Thyroid gland (tissue), 4 donors: ENCODE measurements around the gene SHF. TPM values are rescaled to one million over a fixed set of nuclear protein-coding genes. Genes with fewer than 3 reads are reported as not detected.

Source experiments
- DNase-seq, 2 donors: peaks; one replicate each; pipeline ENCODE4 v3.0.0-alpha.2; 2019
- H3K27ac ChIP-seq, 3 donors: fragments of 200-600 bp; sonication (generic); 1 replicate in 2 of 3; 2 replicates in 1 of 3; pipeline ENCODE4 v1.5.1; 2016 to 2019; ENCODE audit warnings: mild to moderate bottlenecking in 1 of 3, moderate library complexity in 1 of 3
- H3K27me3 ChIP-seq: fragments of 200-600 bp; sonication (generic); one replicate; pipeline ENCODE4 v1.5.1; 2019
- H3K36me3 ChIP-seq, 2 donors: fragments of 200-600 bp; sonication (generic); one replicate each; pipeline ENCODE4 v1.5.1; 2016 to 2019
- H3K4me1 ChIP-seq, 2 donors: fragments of 200-600 bp; sonication (generic); one replicate each; pipeline ENCODE4 v1.5.1; 2017 to 2019
- H3K4me3 ChIP-seq, 3 donors: fragments of 200-600 bp; sonication (generic); replicated peaks in 1 of 3; 1 replicate in 2 of 3; 2 replicates in 1 of 3; pipeline ENCODE4 v1.5.1; 2016; ENCODE audit warnings: mild to moderate bottlenecking in 1 of 3
- H3K9me3 ChIP-seq: fragments of 200-600 bp; sonication (generic); one replicate; pipeline ENCODE4 v1.5.1; 2017
- POLR2A ChIP-seq, 2 donors: fragments of 450-650 bp; IDR thresholded peaks; one replicate each; pipeline ENCODE4 v1.6.1; 2017; ENCODE audit warnings: antibody characterized with exemption in 2 of 2, mild to moderate bottlenecking in 2 of 2, moderate library complexity in 1 of 2
- WGBS, 2 donors: methylation state at CpG; one replicate each; pipeline ENCODE4 v1.1.5; 2017; 5-methylcytosine and 5-hydroxymethylcytosine counted together
- intact Hi-C: fragments of 100-400 bp; cut with DNase I; formaldehyde crosslinking; loops from one replicate; pipeline ENCODE4 v1.15.1; 2023
- total RNA-seq, 4 donors: library from RNA; depleted of rRNA; stranded (reverse); fragments of >200 nt; gene quantifications; one replicate each; pipeline ENCODE4 v1.2.3, GENCODE V29; 2016
- TF ChIP-seq, protein P1 (sequence below), 6 experiments: fragments of 200-600 bp in 3 of 6; fragments of 450-650 bp in 3 of 6; sonication (generic) in 3 of 6; IDR thresholded peaks; one replicate each; pipeline ENCODE4 v1.5.1; 2016 to 2019; ENCODE audit warnings: antibody characterized with exemption in 6 of 6, mild to moderate bottlenecking in 2 of 6, inconsistent platforms in 1 of 6, moderate library complexity in 1 of 6

SHF gene
- total RNA-seq, 4 donors from 2014 or later = 8.0 to 15.9 (median 8.7) TPM

DNA sequence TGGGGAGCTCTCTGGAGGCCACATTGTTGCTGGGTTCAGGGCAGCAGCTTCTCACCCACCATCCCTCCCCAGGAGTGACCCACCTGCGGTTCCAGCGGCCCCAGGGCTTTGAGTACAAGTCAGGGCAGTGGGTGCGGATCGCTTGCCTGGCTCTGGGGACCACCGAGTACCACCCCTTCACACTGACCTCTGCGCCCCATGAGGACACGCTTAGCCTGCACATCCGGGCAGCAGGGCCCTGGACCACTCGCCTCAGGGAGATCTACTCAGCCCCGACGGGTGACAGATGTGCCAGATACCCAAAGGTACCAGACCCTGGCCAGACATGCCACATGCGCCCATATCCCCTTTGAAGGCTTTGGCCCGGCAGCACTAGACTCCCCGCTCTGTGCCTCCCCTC, 26.1 kb downstream of the SHF start:
- no peak for TF ChIP-seq POLR2A (IDR thresholded peaks at IDR 0.05)
- TF ChIP-seq, protein P1, sequence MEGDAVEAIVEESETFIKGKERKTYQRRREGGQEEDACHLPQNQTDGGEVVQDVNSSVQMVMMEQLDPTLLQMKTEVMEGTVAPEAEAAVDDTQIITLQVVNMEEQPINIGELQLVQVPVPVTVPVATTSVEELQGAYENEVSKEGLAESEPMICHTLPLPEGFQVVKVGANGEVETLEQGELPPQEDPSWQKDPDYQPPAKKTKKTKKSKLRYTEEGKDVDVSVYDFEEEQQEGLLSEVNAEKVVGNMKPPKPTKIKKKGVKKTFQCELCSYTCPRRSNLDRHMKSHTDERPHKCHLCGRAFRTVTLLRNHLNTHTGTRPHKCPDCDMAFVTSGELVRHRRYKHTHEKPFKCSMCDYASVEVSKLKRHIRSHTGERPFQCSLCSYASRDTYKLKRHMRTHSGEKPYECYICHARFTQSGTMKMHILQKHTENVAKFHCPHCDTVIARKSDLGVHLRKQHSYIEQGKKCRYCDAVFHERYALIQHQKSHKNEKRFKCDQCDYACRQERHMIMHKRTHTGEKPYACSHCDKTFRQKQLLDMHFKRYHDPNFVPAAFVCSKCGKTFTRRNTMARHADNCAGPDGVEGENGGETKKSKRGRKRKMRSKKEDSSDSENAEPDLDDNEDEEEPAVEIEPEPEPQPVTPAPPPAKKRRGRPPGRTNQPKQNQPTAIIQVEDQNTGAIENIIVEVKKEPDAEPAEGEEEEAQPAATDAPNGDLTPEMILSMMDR (IDR thresholded peaks at IDR 0.05) = no peak
- no peak for DNase-seq
- WGBS, 2 donors = 97 to 98% methylated on average over 6 to 11 of the region's 14 CpGs
- intact Hi-C loops = no loop called here
- H3K27me3 ChIP-seq = no peaks in the 10 kb centered on the region
- H3K27ac ChIP-seq = no peak overlapping the region
- H3K36me3 ChIP-seq = peaks cover 8 to 9% of the 10 kb centered on the region in 2 donors
- H3K4me1 ChIP-seq = peaks cover 7 to 22% of the 10 kb centered on the region in 2 donors
- no peaks in the 10 kb centered on the region for H3K9me3 ChIP-seq
- no peak overlapping the region for H3K4me3 ChIP-seq

DNA sequence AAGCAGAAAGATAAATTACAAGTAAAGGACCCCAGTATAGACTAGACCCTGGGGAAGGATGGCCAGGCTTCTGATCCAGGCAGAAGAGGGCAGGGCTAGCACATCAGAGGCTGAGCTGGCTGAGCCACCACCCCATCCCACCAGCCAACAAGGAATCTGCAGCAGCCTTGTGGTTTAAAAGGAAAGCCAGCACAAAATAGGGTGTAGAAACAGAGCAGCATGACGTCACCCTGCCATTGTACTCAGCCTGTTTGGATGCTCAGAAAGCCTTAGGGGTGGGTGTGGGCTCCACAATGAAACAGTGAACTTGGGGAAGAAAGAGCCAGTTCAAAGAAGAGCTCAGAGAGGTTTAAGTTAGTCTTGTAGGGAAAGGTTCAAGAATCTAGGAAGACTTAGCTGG, 29.8 kb downstream of the SHF start:
- no peak for DNase-seq
- WGBS, 2 donors = 59 to 67% methylated on average over 1 of the region's 1 CpG
- H3K4me1 ChIP-seq = peaks cover 0 to 9% of the 10 kb centered on the region in 2 donors
- TF ChIP-seq, protein P1 (IDR thresholded peaks at IDR 0.05) = no peak
- no peak for TF ChIP-seq POLR2A (IDR thresholded peaks at IDR 0.05)
- H3K9me3 ChIP-seq = no peaks in the 10 kb centered on the region
- no peaks in the 10 kb centered on the region for H3K27me3 ChIP-seq
- H3K36me3 ChIP-seq = peaks cover 18 to 20% of the 10 kb centered on the region in 2 donors
- H3K27ac ChIP-seq = no peak overlapping the region
- intact Hi-C loops = no loop called here
- no peak overlapping the region for H3K4me3 ChIP-seq

DNA sequence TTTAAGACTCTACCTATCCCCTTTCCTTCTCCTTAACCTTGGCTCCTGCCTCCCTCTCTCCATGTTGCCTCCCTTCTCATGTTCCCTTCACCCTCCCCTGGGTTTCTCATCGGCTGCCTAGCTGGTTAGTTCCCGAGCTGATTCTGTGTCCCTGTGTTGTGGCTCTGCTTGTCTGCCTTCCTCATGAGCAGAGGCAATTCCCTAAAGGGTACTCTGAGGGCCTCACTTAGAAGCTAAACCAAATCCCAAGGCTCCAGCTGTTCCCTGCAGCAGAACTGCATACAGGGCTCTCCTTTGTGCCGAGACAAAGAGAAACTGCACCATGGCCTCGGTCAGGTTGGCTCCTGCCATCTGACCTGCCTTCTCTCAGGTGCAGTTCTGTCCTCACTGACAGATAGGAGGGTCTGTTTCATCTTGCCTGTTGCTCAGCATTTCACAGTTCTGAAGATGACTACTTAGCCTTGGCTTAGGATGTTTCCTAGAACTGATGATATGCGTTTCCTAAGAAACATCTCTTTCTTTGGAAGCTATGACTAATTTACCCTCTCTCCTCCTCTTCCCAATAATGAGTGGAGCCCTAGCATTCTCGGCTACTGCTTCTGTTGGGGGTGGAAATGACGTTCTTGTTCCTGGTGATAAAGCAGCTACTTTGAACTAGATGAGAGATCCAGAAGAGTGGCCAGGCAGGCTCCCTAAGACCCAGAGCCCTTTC, 30.9 kb downstream of the SHF start:
- Histone ChIP-seq H3K4me3 (no peak overlapping the region), H3K36me3 (peaks cover 27 to 29% of the 10 kb centered on the region in 2 donors), H3K27ac (no peak overlapping the region), H3K27me3 (no peaks in the 10 kb centered on the region), H3K4me1 (no peaks in the 10 kb centered on the region), H3K9me3 (no peaks in the 10 kb centered on the region)
- DNase-seq = no peak
- TF ChIP-seq, protein P1 (IDR thresholded peaks at IDR 0.05) = no peak
- TF ChIP-seq POLR2A (IDR thresholded peaks at IDR 0.05) = no peak
- WGBS, 2 donors = 77 to 92% methylated on average over 7 of the region's 7 CpGs
- intact Hi-C loops = no loop called here

DNA sequence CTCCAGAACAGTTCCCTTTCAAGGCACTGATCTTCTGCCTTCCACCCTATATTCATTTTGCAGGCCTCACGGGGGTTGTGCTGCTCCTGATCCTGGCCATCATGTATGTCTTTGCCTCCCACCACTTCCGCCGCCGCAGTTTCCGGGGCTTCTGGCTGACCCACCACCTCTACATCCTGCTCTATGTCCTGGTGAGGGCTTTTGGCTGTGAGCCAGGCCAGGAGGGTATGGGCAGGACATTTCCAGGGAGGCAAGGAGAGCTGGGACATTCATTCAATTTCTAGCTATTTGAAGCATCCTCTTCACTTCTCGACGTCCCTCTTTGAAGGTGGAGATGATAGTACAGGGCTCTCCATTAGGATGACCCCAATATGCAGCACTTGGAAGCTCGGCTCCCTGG, 32.0 kb downstream of the SHF start:
- no peaks in the 10 kb centered on the region for H3K4me1 ChIP-seq
- no peaks in the 10 kb centered on the region for H3K9me3 ChIP-seq
- peaks cover 32 to 33% of the 10 kb centered on the region in 2 donors for H3K36me3 ChIP-seq
- 77% methylated on average over 8 of the region's 8 CpGs for WGBS, 2 donors
- DNase-seq = no peak
- no peak overlapping the region for H3K27ac ChIP-seq
- no peak overlapping the region for H3K4me3 ChIP-seq
- intact Hi-C loops = no loop called here
- TF ChIP-seq, protein P1 (IDR thresholded peaks at IDR 0.05) = no peak
- no peak for TF ChIP-seq POLR2A (IDR thresholded peaks at IDR 0.05)
- no peaks in the 10 kb centered on the region for H3K27me3 ChIP-seq

DNA sequence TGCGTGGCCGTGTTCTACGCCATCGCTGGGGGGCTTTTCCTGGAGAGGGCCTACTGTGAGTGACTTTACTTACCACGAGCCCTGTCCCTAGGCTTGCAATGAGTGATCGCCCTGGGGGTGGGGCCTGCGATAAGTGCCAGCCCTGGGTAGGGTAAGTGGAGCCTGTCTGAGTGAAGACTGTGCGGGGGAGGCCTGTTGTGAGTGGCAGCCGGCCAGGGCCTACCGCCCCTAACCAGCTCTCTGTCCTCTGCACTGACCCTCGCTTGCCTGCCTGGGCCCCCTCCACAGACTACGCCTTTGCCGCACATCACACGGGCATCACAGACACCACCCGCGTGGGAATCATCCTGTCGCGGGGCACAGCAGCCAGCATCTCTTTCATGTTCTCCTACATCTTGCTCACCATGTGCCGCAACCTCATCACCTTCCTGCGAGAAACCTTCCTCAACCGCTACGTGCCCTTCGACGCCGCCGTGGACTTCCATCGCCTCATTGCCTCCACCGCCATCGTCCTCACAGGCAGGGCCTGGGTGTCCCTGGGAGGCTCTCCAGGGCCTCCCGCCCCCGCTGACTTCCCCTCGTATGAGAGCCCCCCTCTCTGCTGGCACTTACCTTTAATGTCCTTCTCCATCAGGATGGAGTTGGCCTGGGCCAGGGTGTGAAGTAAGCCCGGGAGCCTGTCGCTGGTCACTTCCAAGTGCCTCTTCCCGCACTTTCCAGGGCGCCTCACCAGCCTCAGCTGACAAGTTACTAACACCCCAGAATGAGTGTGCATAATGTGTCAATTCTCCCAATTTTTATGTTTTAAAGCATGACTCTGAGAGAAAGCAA, 35.6 kb downstream of the SHF start:
- Histone ChIP-seq H3K27me3 (no peaks in the 10 kb centered on the region), H3K27ac (no peak overlapping the region), H3K4me1 (no peaks in the 10 kb centered on the region), H3K4me3 (no peak overlapping the region), H3K36me3 (peaks cover 37 to 39% of the 10 kb centered on the region in 2 donors), H3K9me3 (no peaks in the 10 kb centered on the region)
- TF ChIP-seq POLR2A (IDR thresholded peaks at IDR 0.05) = no peak
- TF ChIP-seq, protein P1 (IDR thresholded peaks at IDR 0.05) = no peak
- DNase-seq = no peak
- 94 to 95% methylated on average over 33 to 34 of the region's 36 CpGs for WGBS, 2 donors
- intact Hi-C loops = no loop called here
